HepG2 (cell line): ENCODE results near the gene ANAPC1. TPM values are rescaled to one million over a fixed set of nuclear protein-coding genes. Genes with fewer than 3 reads are reported as not detected.
"Not testable (repeated sequence)": the region's sequence is repeated elsewhere in the genome, so short reads cannot be mapped to it uniquely, and the experiment has no call there.

Experiments
- ATAC-seq: fragments of 200-7000 bp; cut with Tn5 transposase; 3 replicates; pipeline ENCODE4 v1.9.1; 2020; ENCODE audit warnings: mild to moderate bottlenecking, moderate library complexity
- BruUV-seq: library from RNA; stranded (reverse); fragments of 400-500 nt; replicated peaks from 2 replicates; lab custom pipeline; 2021; lab: Mats Ljungman, UMichigan
- CTCF ChIA-PET: fragments of 300-600 bp; formaldehyde crosslinking; extraction: SDS; loops from one replicate; lab custom pipeline; 2021; ENCODE audit warnings: low total read pairs, inconsistent platforms, low intra/inter-chr PET ratio; lab: Yijun Ruan, JAX
- POLR2A ChIA-PET: fragments of 350-600 bp; sonication (Branson Sonifier 250); formaldehyde crosslinking; loops from one replicate; lab custom pipeline; 2020; ENCODE audit warnings: antibody characterized with exemption, inconsistent platforms; lab: Yijun Ruan, JAX
- DNase-seq: peaks from one replicate; pipeline ENCODE4 v3.0.0-alpha.2; 2015; ENCODE audit warnings: low spot score
- FAIRE-seq: peaks from 3 replicates; lab custom pipeline; 2011; peaks lifted over from hg19 to GRCh38; lab: Jason Lieb, UNC
- H2AFZ ChIP-seq: one replicate; pipeline ENCODE4 v1.6.1; 2011; ENCODE audit warnings: low read length, inconsistent platforms
- H3K27ac ChIP-seq: fragments of 300-600 bp; 3 replicates; pipeline ENCODE4 v1.8.0; 2011; ENCODE audit warnings: mixed run types, mild to moderate bottlenecking, mixed read lengths, low read length, inconsistent platforms; ENCODE audit not compliant: insufficient read depth; ENCODE audit errors: extremely low read length
- H3K27me3 ChIP-seq, 2 experiments: fragments of 200-600 bp in 1 of 2; 2 replicates in 1 of 2; 3 replicates in 1 of 2; pipeline versions ENCODE4 v1.6.0 to v1.8.0; 2011; ENCODE audit warnings: low read length in 2 of 2, mild to moderate bottlenecking in 2 of 2, moderate library complexity in 2 of 2, inconsistent platforms in 1 of 2; ENCODE audit not compliant: insufficient read depth in 2 of 2, control insufficient read depth in 1 of 2
- H3K36me3 ChIP-seq, 2 experiments: fragments of 200-600 bp in 1 of 2; replicated peaks in 1 of 2; 2 replicates in 1 of 2; 3 replicates in 1 of 2; pipeline versions ENCODE4 v1.5.1 to v1.8.0; 2011; ENCODE audit warnings: low read length in 2 of 2, inconsistent platforms in 1 of 2; ENCODE audit not compliant: insufficient read depth in 2 of 2, control insufficient read depth in 1 of 2
- H3K4me1 ChIP-seq: 2 replicates; pipeline ENCODE4 v1.5.1; 2012; ENCODE audit warnings: low read length, inconsistent platforms; ENCODE audit not compliant: insufficient read depth
- H3K4me2 ChIP-seq: 2 replicates; pipeline ENCODE4 v1.6.0; 2011; ENCODE audit warnings: low read depth, low read length, inconsistent platforms
- H3K4me3 ChIP-seq, 3 experiments: fragments of 200-600 bp in 1 of 3; sonication (generic), shearing (Covaris generic) in 1 of 3; replicated peaks in 1 of 3; 2 replicates each; pipeline ENCODE4 v1.5.1; 2011 to 2016; ENCODE audit warnings: low read length in 3 of 3, inconsistent platforms in 2 of 3, low read depth in 2 of 3, mild to moderate bottlenecking in 2 of 3, control low read depth in 1 of 3, mixed read lengths in 1 of 3; ENCODE audit not compliant: insufficient read depth in 1 of 3
- H3K79me2 ChIP-seq: one replicate; pipeline ENCODE4 v1.6.1; 2011; ENCODE audit warnings: low read length, inconsistent platforms; ENCODE audit not compliant: insufficient read depth
- H3K9ac ChIP-seq: 2 replicates; pipeline ENCODE4 v1.6.0; 2011; ENCODE audit warnings: mild to moderate bottlenecking, low read depth, low read length, inconsistent platforms; ENCODE audit not compliant: insufficient read depth
- H3K9me3 ChIP-seq: 2 replicates; pipeline ENCODE4 v1.5.1; 2012; ENCODE audit warnings: mild to moderate bottlenecking, low read length
- H4K20me1 ChIP-seq: 2 replicates; pipeline ENCODE4 v1.6.0; 2011; ENCODE audit warnings: inconsistent platforms, mild to moderate bottlenecking, low read length, moderate library complexity; ENCODE audit not compliant: insufficient read depth
- WGBS: methylation state at CpG from one replicate; pipeline ENCODE4 v1.1.6; 2017; ENCODE audit warnings: low lambda C conversion rate; 5-methylcytosine and 5-hydroxymethylcytosine counted together
- in situ Hi-C: cut with HindIII; loops from 2 replicates; pipeline ENCODE4 v1.10.0; 2017; ENCODE audit warnings: low pct_unique_long_range_greater_than_20kb; ENCODE audit not compliant: extremely low pct_ligation_motif_present
- intact Hi-C: fragments of 100-400 bp; cut with micrococcal nuclease; formaldehyde crosslinking; loops from one replicate; pipeline ENCODE4 v1.10.0; 2022; ENCODE audit not compliant: unreplicated experiment
- polyA plus RNA-seq, 8 experiments: library from polyadenylated mRNA; depleted of rRNA in 3 of 8; stranded (reverse) in 7 of 8; unstranded in 1 of 8; fragments of >200 nt; fragmentation: Illumina TruSeq in 4 of 8; extraction: Trizol in 4 of 8; gene quantifications; 2 replicates each; pipeline versions ENCODE4 v1.2.1 to v1.2.3, GENCODE V29; 2011 to 2016; ENCODE audit warnings: low read depth in 4 of 8, missing spikeins in 1 of 8, mixed read lengths in 1 of 8; ENCODE audit not compliant: insufficient read depth in 1 of 8
- total RNA-seq, 5 experiments: library from RNA; depleted of rRNA; stranded (reverse); fragments of >200 nt; fragmentation: Illumina TruSeq; extraction: Trizol; gene quantifications; 2 replicates each; pipeline ENCODE4 v1.2.3, GENCODE V29; 2016; ENCODE audit warnings: low read depth in 1 of 5
- TF ChIP-seq, protein P1 (sequence below): sonication (generic); formaldehyde crosslinking; IDR thresholded peaks from 2 replicates; pipeline ENCODE4 v1.5.0; 2020; ENCODE audit warnings: mild to moderate bottlenecking, missing genetic modification reagents, moderate library complexity

ANAPC1 gene
- total and polyA plus RNA-seq, 2 of the 13 experiments (the other 11 are each of a cell fraction or from before 2014, with no cell fraction given) = 50.0 to 89.7 TPM

DNA sequence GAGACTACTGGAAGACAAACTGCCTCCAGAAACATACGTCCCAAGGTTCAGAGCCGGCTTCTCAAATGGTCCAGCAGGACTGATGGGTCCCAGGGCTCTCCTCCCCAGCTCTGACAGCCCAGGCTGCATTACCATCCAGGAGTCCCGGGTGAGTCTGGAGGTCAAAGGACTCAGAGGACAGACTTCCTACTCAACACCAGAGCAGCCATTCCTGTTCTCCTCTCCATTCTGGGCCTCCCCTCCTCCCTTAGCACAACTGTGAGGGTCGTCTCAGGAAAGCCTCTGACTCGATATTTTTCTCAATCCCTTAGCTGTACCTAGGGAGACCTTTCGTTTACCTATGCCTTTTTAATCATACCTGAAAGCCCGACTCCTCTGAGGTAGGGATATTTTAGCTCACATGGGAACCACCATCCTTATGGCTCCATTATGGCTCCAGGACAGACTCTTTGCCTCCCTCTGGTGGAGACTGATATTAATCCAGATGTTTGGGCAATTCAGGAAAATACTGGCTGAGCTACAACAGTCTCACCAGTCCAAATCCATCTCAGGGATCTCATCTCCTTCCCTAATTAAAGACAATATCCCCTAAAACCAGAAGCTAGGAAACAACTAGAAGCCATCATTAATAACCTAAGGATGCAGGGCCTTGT, 70.9 kb downstream of the ANAPC1 start:
- in situ Hi-C loops, H3K4me1 ChIP-seq, FAIRE-seq, H3K4me3 ChIP-seq, H2AFZ ChIP-seq, H3K79me2 ChIP-seq, H3K36me3 ChIP-seq, H3K9me3 ChIP-seq, DNase-seq, BruUV-seq, H3K4me2 ChIP-seq, H4K20me1 ChIP-seq, CTCF ChIA-PET, H3K9ac ChIP-seq, intact Hi-C loops, H3K27me3 ChIP-seq, POLR2A ChIA-PET, H3K27ac ChIP-seq: not testable (repeated sequence)
- peak; percentile 92 for ATAC-seq
- WGBS = 81% methylated on average over 4 of the region's 7 CpGs
- TF ChIP-seq, protein P1, sequence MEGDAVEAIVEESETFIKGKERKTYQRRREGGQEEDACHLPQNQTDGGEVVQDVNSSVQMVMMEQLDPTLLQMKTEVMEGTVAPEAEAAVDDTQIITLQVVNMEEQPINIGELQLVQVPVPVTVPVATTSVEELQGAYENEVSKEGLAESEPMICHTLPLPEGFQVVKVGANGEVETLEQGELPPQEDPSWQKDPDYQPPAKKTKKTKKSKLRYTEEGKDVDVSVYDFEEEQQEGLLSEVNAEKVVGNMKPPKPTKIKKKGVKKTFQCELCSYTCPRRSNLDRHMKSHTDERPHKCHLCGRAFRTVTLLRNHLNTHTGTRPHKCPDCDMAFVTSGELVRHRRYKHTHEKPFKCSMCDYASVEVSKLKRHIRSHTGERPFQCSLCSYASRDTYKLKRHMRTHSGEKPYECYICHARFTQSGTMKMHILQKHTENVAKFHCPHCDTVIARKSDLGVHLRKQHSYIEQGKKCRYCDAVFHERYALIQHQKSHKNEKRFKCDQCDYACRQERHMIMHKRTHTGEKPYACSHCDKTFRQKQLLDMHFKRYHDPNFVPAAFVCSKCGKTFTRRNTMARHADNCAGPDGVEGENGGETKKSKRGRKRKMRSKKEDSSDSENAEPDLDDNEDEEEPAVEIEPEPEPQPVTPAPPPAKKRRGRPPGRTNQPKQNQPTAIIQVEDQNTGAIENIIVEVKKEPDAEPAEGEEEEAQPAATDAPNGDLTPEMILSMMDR (CRISPR knock-in tag) = peak; percentile 61

GRCh38 chr2:111790633-111791032, 93.4 kb downstream of the ANAPC1 start:
- H3K36me3 ChIP-seq, in situ Hi-C loops, H3K4me1 ChIP-seq, H4K20me1 ChIP-seq, CTCF ChIA-PET, H3K27ac ChIP-seq, FAIRE-seq, H3K9me3 ChIP-seq, POLR2A ChIA-PET, H3K27me3 ChIP-seq, H3K79me2 ChIP-seq, H3K4me3 ChIP-seq, H3K9ac ChIP-seq, DNase-seq, intact Hi-C loops, BruUV-seq, H3K4me2 ChIP-seq, H2AFZ ChIP-seq: not testable (repeated sequence)
- ATAC-seq = peak; percentile 80
- 94% methylated on average over 1 of the region's 1 CpG for WGBS

GRCh38 chr2:111784081-111784480, 99.9 kb downstream of the ANAPC1 start:
- H3K9ac ChIP-seq, H3K27ac ChIP-seq, intact Hi-C loops, H3K79me2 ChIP-seq, BruUV-seq, in situ Hi-C loops, H3K4me3 ChIP-seq, H3K27me3 ChIP-seq, H2AFZ ChIP-seq, H4K20me1 ChIP-seq, POLR2A ChIA-PET, ATAC-seq, H3K4me2 ChIP-seq, H3K36me3 ChIP-seq, FAIRE-seq, H3K9me3 ChIP-seq, CTCF ChIA-PET, DNase-seq, H3K4me1 ChIP-seq: not testable (repeated sequence)
- WGBS = 96% methylated on average over 3 of the region's 3 CpGs

DNA sequence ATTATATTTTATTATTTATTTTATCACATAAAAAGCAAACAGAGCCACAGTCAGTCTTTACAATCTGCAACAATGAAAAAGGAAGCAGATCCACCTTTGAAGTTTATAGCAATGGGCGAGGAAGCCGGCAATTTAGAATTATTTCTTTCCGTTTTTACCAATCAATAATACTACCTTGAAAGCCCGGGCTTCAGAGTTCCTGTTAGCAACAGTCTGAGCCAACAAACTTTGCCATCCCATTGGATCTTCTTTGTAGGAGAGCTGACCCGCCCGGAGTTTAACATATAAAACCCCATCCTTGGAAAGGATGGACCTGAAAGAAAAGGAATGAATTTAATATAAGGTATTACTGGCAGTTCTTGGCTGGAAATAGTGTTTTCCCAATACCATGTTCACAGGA, 101.8 kb downstream of the ANAPC1 start:
- H3K9ac ChIP-seq, POLR2A ChIA-PET, H3K9me3 ChIP-seq, FAIRE-seq, H2AFZ ChIP-seq, H3K4me2 ChIP-seq, H3K36me3 ChIP-seq, in situ Hi-C loops, CTCF ChIA-PET, intact Hi-C loops, H3K27ac ChIP-seq, H3K4me3 ChIP-seq, DNase-seq, BruUV-seq, H3K4me1 ChIP-seq, ATAC-seq, H3K79me2 ChIP-seq, H4K20me1 ChIP-seq, H3K27me3 ChIP-seq: not testable (repeated sequence)
- 96% methylated on average over 6 of the region's 6 CpGs for WGBS
